OCI-LY1 (cell line): Measurements from ENCODE around the gene OGFR.

ENCODE experiments used
- H2AFZ ChIP-seq: fragments of 200-600 bp; sonication (generic), shearing (Covaris generic); 2 replicates; pipeline ENCODE4 v1.6.0; 2014; ENCODE audit warnings: antibody characterized with exemption, mild to moderate bottlenecking, low read length
- H3F3A ChIP-seq: fragments of 200-600 bp; sonication (generic), shearing (Covaris generic); 2 replicates; pipeline ENCODE4 v1.6.0; 2014; ENCODE audit warnings: mild to moderate bottlenecking, antibody characterized with exemption, low read length, moderate library complexity; ENCODE audit not compliant: insufficient read depth
- H3K27ac ChIP-seq: fragments of 200-600 bp; sonication (generic); 2 replicates; pipeline ENCODE4 v1.5.1; 2014; ENCODE audit warnings: low read length, mixed run types, mild to moderate bottlenecking, low read depth; ENCODE audit not compliant: poor library complexity, severe bottlenecking
- H3K27me3 ChIP-seq: fragments of 200-600 bp; sonication (generic); 2 replicates; pipeline ENCODE4 v1.6.0; 2014; ENCODE audit warnings: antibody characterized with exemption, mild to moderate bottlenecking, low read length, moderate library complexity; ENCODE audit not compliant: insufficient read depth
- H3K36me3 ChIP-seq: fragments of 200-600 bp; sonication (generic); 2 replicates; pipeline ENCODE4 v1.6.1; 2014; ENCODE audit warnings: mild to moderate bottlenecking, antibody characterized with exemption, low read length, moderate library complexity, mixed read lengths; ENCODE audit not compliant: insufficient read depth
- H3K4me1 ChIP-seq: fragments of 200-600 bp; sonication (generic); 2 replicates; pipeline ENCODE4 v1.5.1; 2014; ENCODE audit warnings: mild to moderate bottlenecking, low read length, moderate library complexity; ENCODE audit not compliant: insufficient read depth, severe bottlenecking
- H3K4me2 ChIP-seq: fragments of 200-600 bp; sonication (generic), shearing (Covaris generic); 2 replicates; pipeline ENCODE4 v1.6.1; 2014; ENCODE audit warnings: low read length
- H3K4me3 ChIP-seq: fragments of 200-600 bp; sonication (generic); 2 replicates; pipeline ENCODE4 v1.5.1; 2014; ENCODE audit warnings: low read length, low read depth, mild to moderate bottlenecking, mixed read lengths; ENCODE audit not compliant: poor library complexity, severe bottlenecking
- H3K79me2 ChIP-seq: fragments of 200-600 bp; shearing (Covaris generic); 2 replicates; pipeline ENCODE4 v1.6.1; 2016; ENCODE audit warnings: mixed run types, low read length, mixed read lengths; ENCODE audit not compliant: insufficient read depth
- H3K9ac ChIP-seq: fragments of 200-600 bp; sonication (generic), shearing (Covaris generic); 2 replicates; pipeline ENCODE4 v1.6.1; 2014; ENCODE audit warnings: mild to moderate bottlenecking, low read length, mixed read lengths
- H3K9me2 ChIP-seq: fragments of 200-600 bp; sonication (generic), shearing (Covaris generic); 2 replicates; pipeline ENCODE4 v1.6.1; 2014; ENCODE audit warnings: low read depth, mild to moderate bottlenecking, low read length, mixed read lengths
- H3K9me3 ChIP-seq: fragments of 200-600 bp; shearing (Covaris generic); 2 replicates; pipeline ENCODE4 v1.6.1; 2014; ENCODE audit warnings: low read length, mixed read lengths
- H4K20me1 ChIP-seq: fragments of 200-600 bp; sonication (generic), shearing (Covaris generic); 2 replicates; pipeline ENCODE4 v1.6.0; 2016; ENCODE audit warnings: mild to moderate bottlenecking, low read length; ENCODE audit not compliant: insufficient read depth
- EZH2 ChIP-seq: fragments of 200-600 bp; sonication (generic), shearing (Covaris generic); IDR thresholded peaks from 2 replicates; pipeline ENCODE4 v1.8.0; 2017; ENCODE audit warnings: borderline replicate concordance, mixed run types, mild to moderate bottlenecking, antibody characterized with exemption, low read length, moderate library complexity, mixed read lengths
- TF ChIP-seq, protein P1 (sequence below): fragments of 200-600 bp; sonication (generic), shearing (Covaris generic); IDR thresholded peaks from 2 replicates; pipeline ENCODE4 v1.5.1; 2017; ENCODE audit warnings: mild to moderate bottlenecking, antibody characterized with exemption, low read length, moderate library complexity, mixed read lengths

OGFR gene

DNA sequence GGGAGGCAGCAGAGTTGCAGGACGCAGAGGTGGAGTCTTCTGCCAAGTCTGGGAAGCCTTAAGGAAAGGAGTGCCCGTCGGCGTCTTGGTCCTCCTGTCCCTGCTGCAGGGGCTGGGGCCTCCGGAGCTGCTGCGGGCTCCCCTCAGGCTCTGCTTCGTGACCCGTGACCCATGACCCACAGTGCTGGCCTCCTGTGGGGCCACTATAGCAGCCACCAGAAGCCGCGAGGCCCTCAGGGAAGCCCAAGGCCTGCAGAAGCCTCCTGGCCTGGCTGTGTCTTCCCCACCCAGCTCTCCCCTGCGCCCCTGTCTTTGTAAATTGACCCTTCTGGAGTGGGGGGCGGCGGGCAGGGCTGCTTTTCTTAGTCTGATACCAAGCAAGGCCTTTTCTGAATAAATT, 9.0 kb downstream of the OGFR start:
- Histone ChIP-seq H3K4me1 (no peaks in the 10 kb centered on the region), H3K9me2 (no peaks in the 10 kb centered on the region), H3K9ac (no peak overlapping the region), H3K9me3 (no peaks in the 10 kb centered on the region), H3K36me3 (peaks cover 52% of the 10 kb centered on the region), H3K4me2 (no peak overlapping the region), H2AFZ (no peak overlapping the region), H3F3A (no peaks in the 10 kb centered on the region), H3K27ac (no peak overlapping the region), H3K4me3 (no peak overlapping the region), H4K20me1 (no peaks in the 10 kb centered on the region), H3K79me2 (no peaks in the 10 kb centered on the region), H3K27me3 (no peaks in the 10 kb centered on the region; the same call in 1 of the 2 replicates)
- TF ChIP-seq, protein P1, sequence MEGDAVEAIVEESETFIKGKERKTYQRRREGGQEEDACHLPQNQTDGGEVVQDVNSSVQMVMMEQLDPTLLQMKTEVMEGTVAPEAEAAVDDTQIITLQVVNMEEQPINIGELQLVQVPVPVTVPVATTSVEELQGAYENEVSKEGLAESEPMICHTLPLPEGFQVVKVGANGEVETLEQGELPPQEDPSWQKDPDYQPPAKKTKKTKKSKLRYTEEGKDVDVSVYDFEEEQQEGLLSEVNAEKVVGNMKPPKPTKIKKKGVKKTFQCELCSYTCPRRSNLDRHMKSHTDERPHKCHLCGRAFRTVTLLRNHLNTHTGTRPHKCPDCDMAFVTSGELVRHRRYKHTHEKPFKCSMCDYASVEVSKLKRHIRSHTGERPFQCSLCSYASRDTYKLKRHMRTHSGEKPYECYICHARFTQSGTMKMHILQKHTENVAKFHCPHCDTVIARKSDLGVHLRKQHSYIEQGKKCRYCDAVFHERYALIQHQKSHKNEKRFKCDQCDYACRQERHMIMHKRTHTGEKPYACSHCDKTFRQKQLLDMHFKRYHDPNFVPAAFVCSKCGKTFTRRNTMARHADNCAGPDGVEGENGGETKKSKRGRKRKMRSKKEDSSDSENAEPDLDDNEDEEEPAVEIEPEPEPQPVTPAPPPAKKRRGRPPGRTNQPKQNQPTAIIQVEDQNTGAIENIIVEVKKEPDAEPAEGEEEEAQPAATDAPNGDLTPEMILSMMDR, result no peak
- no peak for TF ChIP-seq EZH2

DNA sequence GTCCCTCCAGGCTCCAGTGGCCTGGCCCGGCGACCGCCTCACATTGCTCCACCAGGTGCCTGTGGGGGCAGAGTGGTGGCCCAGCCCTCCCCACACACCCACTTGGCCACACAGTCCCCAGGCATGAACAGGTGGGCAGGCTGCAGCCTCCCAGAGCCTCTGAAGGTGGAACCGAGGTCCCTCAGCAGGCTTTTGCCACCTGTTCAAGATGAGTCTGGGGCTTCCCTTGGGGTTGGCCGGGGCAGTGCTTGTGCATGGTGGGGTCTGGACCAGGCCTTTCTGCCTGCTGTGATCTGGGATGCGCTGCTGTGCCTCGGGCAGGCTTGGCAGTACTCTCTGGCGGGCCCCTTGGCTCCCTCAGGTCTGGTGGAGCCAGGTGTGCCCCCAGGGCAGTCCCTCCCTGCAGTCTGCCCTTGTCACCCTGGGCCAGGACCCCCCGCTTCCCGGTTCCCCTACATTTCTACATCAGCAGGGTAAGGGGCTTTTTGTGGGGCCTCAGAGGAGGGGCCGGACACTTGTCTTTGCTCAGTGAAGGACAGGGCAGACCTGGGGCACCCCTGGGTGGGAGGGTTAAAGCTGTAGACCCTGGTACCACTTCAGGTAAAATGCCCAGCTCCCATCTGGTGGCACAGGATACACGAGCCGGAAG, 9.5 kb downstream of the OGFR start:
- Histone ChIP-seq H3K9me2 (no peaks in the 10 kb centered on the region), H3K79me2 (no peaks in the 10 kb centered on the region), H3K4me1 (no peaks in the 10 kb centered on the region), H3K9me3 (no peaks in the 10 kb centered on the region), H4K20me1 (no peaks in the 10 kb centered on the region), H3K9ac (no peak overlapping the region), H3K27me3 (no peaks in the 10 kb centered on the region; the same call in 1 of the 2 replicates), H3K36me3 (peaks cover 47% of the 10 kb centered on the region), H3K27ac (no peak overlapping the region), H3K4me3 (no peak overlapping the region), H3F3A (no peaks in the 10 kb centered on the region), H2AFZ (no peak overlapping the region), H3K4me2 (no peak overlapping the region)
- TF ChIP-seq, protein P1, result no peak
- TF ChIP-seq EZH2, result no peak

DNA sequence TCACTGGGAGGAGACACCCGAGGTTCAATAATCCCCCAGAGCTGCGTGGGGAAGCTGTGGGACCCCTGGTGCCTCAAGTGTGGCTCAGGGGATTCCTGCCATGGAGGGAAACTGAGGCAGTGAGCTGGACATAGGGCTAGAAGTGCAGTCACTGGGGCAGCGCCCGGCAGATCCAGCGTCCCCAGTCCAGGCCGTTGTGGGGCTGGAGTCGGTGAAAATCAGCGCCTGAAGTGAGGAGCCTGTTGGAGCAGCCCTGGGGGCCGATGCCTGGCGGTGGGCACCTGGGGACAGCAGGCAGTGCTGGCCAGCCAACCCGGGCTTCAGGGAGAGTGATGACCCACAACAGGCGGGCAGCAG, 10.1 kb downstream of the OGFR start:
- no peaks in the 10 kb centered on the region for H3K4me1 ChIP-seq

More for the DNA sequence above, 10.1 kb downstream of the OGFR start:
- Histone ChIP-seq H3K36me3 (peaks cover 42% of the 10 kb centered on the region), H3K27me3 (no peaks in the 10 kb centered on the region; the same call in 1 of the 2 replicates), H3F3A (no peaks in the 10 kb centered on the region), H3K9me2 (no peaks in the 10 kb centered on the region), H3K4me2 (no peak overlapping the region), H3K9me3 (no peaks in the 10 kb centered on the region), H3K9ac (no peak overlapping the region), H3K4me3 (no peak overlapping the region), H3K79me2 (no peaks in the 10 kb centered on the region), H4K20me1 (no peaks in the 10 kb centered on the region), H2AFZ (no peak overlapping the region), H3K27ac (no peak overlapping the region)
- TF ChIP-seq, protein P1, result no peak
- TF ChIP-seq EZH2, result no peak
